Testis (tissue), 2 donors: ENCODE data around the gene ZFAND6.
"Not testable (repeated sequence)": the region's sequence is repeated elsewhere in the genome, so short reads cannot be mapped to it uniquely, and the experiment has no call there.

Experiments
- CTCF ChIP-seq, 3 experiments: fragments of 450-650 bp in 2 of 3; fragments of 200-600 bp in 1 of 3; sonication (generic) in 1 of 3; IDR thresholded peaks; one replicate each; pipeline ENCODE4 v1.5.1; 2016 to 2019; ENCODE audit warnings: antibody characterized with exemption in 3 of 3, mild to moderate bottlenecking in 2 of 3, moderate library complexity in 1 of 3
- POLR2A ChIP-seq: fragments of 450-650 bp; IDR thresholded peaks from one replicate; pipeline ENCODE4 v1.6.1; 2017; ENCODE audit warnings: antibody characterized with exemption, mild to moderate bottlenecking, moderate library complexity

- TF ChIP-seq CTCF (IDR thresholded peaks at IDR 0.05); POLR2A: not testable (repeated sequence)
Observed at GRCh38 chr15:80099662-80100061, 40.2 kb downstream of the ZFAND6 start.
